Smooth muscle cell (in vitro differentiated cells): Measurements from ENCODE around the gene CFAP90. TPM values are rescaled to one million over a fixed set of nuclear protein-coding genes. Genes with fewer than 3 reads are reported as not detected.

Source experiments
- DNase-seq: peaks from one replicate; lab custom pipeline; 2025; ENCODE audit not compliant: unreplicated experiment; lab: John Stamatoyannopoulos, UW
- H2AFZ ChIP-seq: fragments of 200-600 bp; sonication (generic); 2 replicates; pipeline ENCODE4 v1.6.0; 2016; ENCODE audit warnings: antibody characterized with exemption, low read depth, mild to moderate bottlenecking
- H3F3A ChIP-seq: fragments of 200-600 bp; sonication (generic); 2 replicates; pipeline ENCODE4 v1.6.0; 2017; ENCODE audit warnings: antibody characterized with exemption, low read depth
- H3K27ac ChIP-seq: fragments of 200-600 bp; sonication (generic); 2 replicates; pipeline ENCODE4 v1.5.1; 2016; ENCODE audit warnings: low read depth, mild to moderate bottlenecking
- H3K27me3 ChIP-seq: fragments of 200-600 bp; sonication (generic); 2 replicates; pipeline ENCODE4 v1.6.1; 2016; ENCODE audit warnings: low read depth, mild to moderate bottlenecking
- H3K36me3 ChIP-seq: fragments of 200-600 bp; sonication (generic); 2 replicates; pipeline ENCODE4 v1.5.1; 2016; ENCODE audit warnings: low read depth
- H3K4me1 ChIP-seq: fragments of 200-600 bp; sonication (generic); 2 replicates; pipeline ENCODE4 v1.5.1; 2016; ENCODE audit warnings: low read depth
- H3K4me2 ChIP-seq: fragments of 200-600 bp; sonication (generic); 2 replicates; pipeline ENCODE4 v1.6.0; 2016; ENCODE audit warnings: mild to moderate bottlenecking
- H3K4me3 ChIP-seq: fragments of 200-600 bp; sonication (generic); 2 replicates; pipeline ENCODE4 v1.5.1; 2016; ENCODE audit warnings: mild to moderate bottlenecking
- H3K79me2 ChIP-seq: fragments of 200-600 bp; sonication (generic); 2 replicates; pipeline ENCODE4 v1.6.0; 2016; ENCODE audit warnings: low read depth, mild to moderate bottlenecking
- H3K9ac ChIP-seq: fragments of 200-600 bp; sonication (generic); 2 replicates; pipeline ENCODE4 v1.6.0; 2016; ENCODE audit warnings: low read depth
- H3K9me3 ChIP-seq: fragments of 200-600 bp; sonication (generic); replicated peaks from 2 replicates; pipeline ENCODE4 v1.5.1; 2016; ENCODE audit warnings: low read depth
- H4K20me1 ChIP-seq: fragments of 200-600 bp; sonication (generic); 2 replicates; pipeline ENCODE4 v1.6.0; 2016; ENCODE audit warnings: low read depth
- WGBS: methylation state at CpG from one replicate; pipeline ENCODE4 v1.1.7; 2016; ENCODE audit warnings: low lambda C conversion rate; 5-methylcytosine and 5-hydroxymethylcytosine counted together
- polyA plus RNA-seq: library from polyadenylated mRNA; unstranded; fragments of >200 nt; fragmentation: Nextera tagmentation; extraction: Ambion mirVana; gene quantifications from 2 replicates; pipeline ENCODE4 v1.2.1, GENCODE V29; 2016
- total RNA-seq: library from RNA; depleted of rRNA; stranded (reverse); fragments of >200 nt; gene quantifications from 2 replicates; pipeline ENCODE4 v1.2.3, GENCODE V29; 2014
- TF ChIP-seq, protein P1 (sequence below): fragments of 200-600 bp; sonication (generic); IDR thresholded peaks from 2 replicates; pipeline ENCODE4 v1.5.1; 2017; ENCODE audit warnings: borderline replicate concordance, mild to moderate bottlenecking, antibody characterized with exemption; ENCODE audit not compliant: insufficient read depth, poor library complexity, severe bottlenecking

The CFAP90 gene
- total and polyA plus RNA-seq, 2 experiments from 2014 or later = 0.22 to 0.82 TPM

GRCh38 chr5:7869474-7870136, 18.7 kb upstream of the CFAP90 start:
- Histone ChIP-seq H3K36me3 (peaks cover 10% of the 10 kb centered on the region), H3K27me3 (no peaks in the 10 kb centered on the region), H3K4me3 (peak overlapping the region; percentile 97), H3K79me2 (peaks cover 69% of the 10 kb centered on the region), H3K27ac (peak overlapping the region; percentile 56), H2AFZ (peak overlapping the region; percentile 94), H3K9ac (peak overlapping the region; percentile 92), H3K9me3 (no peaks in the 10 kb centered on the region), H3K4me1 (peaks cover 14% of the 10 kb centered on the region), H4K20me1 (peaks cover 45% of the 10 kb centered on the region), H3F3A (no peaks in the 10 kb centered on the region), H3K4me2 (peak overlapping the region; percentile 92)
- 5% methylated on average over 33 of the region's 41 CpGs for WGBS
- TF ChIP-seq, protein P1, sequence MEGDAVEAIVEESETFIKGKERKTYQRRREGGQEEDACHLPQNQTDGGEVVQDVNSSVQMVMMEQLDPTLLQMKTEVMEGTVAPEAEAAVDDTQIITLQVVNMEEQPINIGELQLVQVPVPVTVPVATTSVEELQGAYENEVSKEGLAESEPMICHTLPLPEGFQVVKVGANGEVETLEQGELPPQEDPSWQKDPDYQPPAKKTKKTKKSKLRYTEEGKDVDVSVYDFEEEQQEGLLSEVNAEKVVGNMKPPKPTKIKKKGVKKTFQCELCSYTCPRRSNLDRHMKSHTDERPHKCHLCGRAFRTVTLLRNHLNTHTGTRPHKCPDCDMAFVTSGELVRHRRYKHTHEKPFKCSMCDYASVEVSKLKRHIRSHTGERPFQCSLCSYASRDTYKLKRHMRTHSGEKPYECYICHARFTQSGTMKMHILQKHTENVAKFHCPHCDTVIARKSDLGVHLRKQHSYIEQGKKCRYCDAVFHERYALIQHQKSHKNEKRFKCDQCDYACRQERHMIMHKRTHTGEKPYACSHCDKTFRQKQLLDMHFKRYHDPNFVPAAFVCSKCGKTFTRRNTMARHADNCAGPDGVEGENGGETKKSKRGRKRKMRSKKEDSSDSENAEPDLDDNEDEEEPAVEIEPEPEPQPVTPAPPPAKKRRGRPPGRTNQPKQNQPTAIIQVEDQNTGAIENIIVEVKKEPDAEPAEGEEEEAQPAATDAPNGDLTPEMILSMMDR = no peak
- DNase-seq = no peak

DNA sequence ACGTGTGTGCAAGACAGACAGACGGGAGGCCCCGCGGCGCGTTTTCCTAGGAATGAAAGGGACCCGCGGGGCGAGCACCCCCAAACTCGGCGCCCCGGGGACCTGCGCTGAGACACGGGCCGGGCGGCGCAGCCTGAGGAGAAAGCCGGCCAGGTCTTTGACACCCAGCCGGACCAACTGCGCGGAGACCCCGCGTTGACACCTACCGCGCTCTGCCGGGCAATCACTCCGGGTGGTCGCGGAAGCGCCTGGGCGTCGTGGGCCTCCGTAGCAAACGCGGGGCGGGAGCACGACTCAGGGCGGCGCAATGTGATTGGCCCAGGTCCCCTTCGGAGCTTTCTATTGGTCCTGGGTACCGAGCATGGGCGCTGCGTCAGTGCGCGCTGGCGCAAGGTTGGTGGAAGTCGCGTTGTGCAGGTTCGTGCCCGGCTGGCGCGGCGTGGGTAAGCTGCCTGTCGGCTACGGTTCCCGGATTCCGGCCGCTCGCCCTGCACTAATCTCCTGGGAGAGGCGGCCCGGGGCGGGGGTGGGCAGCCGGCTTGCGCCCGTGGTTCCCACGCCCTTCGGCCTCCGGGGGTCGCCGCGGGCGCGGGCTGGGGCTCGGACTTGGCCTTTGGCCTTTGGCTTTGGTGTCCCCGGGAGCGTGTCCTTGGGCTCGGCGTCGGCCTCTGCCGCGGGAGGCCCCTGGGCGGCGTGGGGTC, 18.0 kb upstream of the CFAP90 start, which contains the start of the genes FASTKD3 and MTRR:
Gene FASTKD3, minus strand, starts transcription at position 259 of the 701 bp plus-strand sequence. CDS start 948 bp downstream, outside the sequence.
Gene MTRR, plus strand, starts transcription at position 376 of the 701 bp plus-strand sequence. CDS start 1,647 bp downstream, outside the sequence.
- TF ChIP-seq, protein P1 = no peak
- peak; percentile 57 for DNase-seq

DNA sequence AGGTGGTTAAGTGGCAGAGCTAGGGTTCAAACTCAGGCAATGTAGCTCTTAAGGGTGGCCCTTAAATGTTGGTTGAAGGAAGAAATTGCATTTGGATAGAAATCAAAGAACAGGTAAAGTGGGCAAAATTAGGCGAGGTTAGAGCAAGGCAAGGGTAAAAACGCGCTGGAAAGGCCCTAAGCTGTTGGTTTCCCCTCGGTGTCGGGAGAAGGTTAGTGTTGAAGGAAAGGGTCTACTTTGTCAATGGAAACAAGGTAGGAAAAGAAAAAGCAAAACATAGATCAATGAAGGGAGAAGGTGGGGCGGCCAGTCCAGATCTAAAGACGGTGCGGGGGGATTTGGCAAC, 17.5 kb upstream of the CFAP90 start:
- peak overlapping the region; percentile 56 for H3K27ac ChIP-seq
- peaks cover 35% of the 10 kb centered on the region for H4K20me1 ChIP-seq
- H2AFZ ChIP-seq = peak overlapping the region; percentile 94
- peak overlapping the region; percentile 92 for H3K4me2 ChIP-seq
- H3K27me3 ChIP-seq = no peaks in the 10 kb centered on the region
- no peaks in the 10 kb centered on the region for H3F3A ChIP-seq
- peaks cover 14% of the 10 kb centered on the region for H3K4me1 ChIP-seq
- peak overlapping the region; percentile 97 for H3K4me3 ChIP-seq
- TF ChIP-seq, protein P1 = no peak
- peaks cover 14% of the 10 kb centered on the region for H3K36me3 ChIP-seq
- WGBS = under 1% methylated on average over 8 of the region's 8 CpGs
- DNase-seq = no peak
- H3K79me2 ChIP-seq = peaks cover 57% of the 10 kb centered on the region
- H3K9me3 ChIP-seq = no peaks in the 10 kb centered on the region
- H3K9ac ChIP-seq = peak overlapping the region; percentile 92

More for the DNA sequence above, 18.0 kb upstream of the CFAP90 start, which contains the start of the genes FASTKD3 and MTRR:
- H2AFZ ChIP-seq = peak within 1 kb of the TSS; percentile 94
- H3K9me3 ChIP-seq = no peaks in the 10 kb centered on the region
- WGBS = 1% methylated on average over 60 of the region's 83 CpGs
- peaks cover 10% of the 10 kb centered on the region for H3K36me3 ChIP-seq
- H4K20me1 ChIP-seq = peaks cover 41% of the 10 kb centered on the region
- H3K4me1 ChIP-seq = peaks cover 14% of the 10 kb centered on the region
- peak within 1 kb of the TSS; percentile 92 for H3K4me2 ChIP-seq
- H3K27ac ChIP-seq = peak within 1 kb of the TSS; percentile 56
- H3K79me2 ChIP-seq = peaks cover 62% of the 10 kb centered on the region
- peak within 1 kb of the TSS; percentile 92 for H3K9ac ChIP-seq
- H3K27me3 ChIP-seq = no peaks in the 10 kb centered on the region
- H3F3A ChIP-seq = no peaks in the 10 kb centered on the region
- H3K4me3 ChIP-seq = peak within 1 kb of the TSS; percentile 97
